Prostate gland (tissue), 2 donors: ENCODE results near the gene ATAD2B.

Source experiments
- POLR2AphosphoS5 ChIP-seq: sonication (generic); formaldehyde crosslinking; IDR thresholded peaks from one replicate; pipeline ENCODE4 v1.6.1; 2017; ENCODE audit warnings: antibody characterized with exemption
- TF ChIP-seq, protein P1 (sequence below), 4 experiments: fragments of 200-600 bp in 2 of 4; fragments of 450-650 bp in 2 of 4; sonication (generic) in 2 of 4; IDR thresholded peaks; 1 replicate in 3 of 4; 2 replicates in 1 of 4; pipeline ENCODE4 v1.5.1; 2016 to 2019; ENCODE audit warnings: antibody characterized with exemption in 4 of 4, mild to moderate bottlenecking in 2 of 4, moderate library complexity in 2 of 4

DNA sequence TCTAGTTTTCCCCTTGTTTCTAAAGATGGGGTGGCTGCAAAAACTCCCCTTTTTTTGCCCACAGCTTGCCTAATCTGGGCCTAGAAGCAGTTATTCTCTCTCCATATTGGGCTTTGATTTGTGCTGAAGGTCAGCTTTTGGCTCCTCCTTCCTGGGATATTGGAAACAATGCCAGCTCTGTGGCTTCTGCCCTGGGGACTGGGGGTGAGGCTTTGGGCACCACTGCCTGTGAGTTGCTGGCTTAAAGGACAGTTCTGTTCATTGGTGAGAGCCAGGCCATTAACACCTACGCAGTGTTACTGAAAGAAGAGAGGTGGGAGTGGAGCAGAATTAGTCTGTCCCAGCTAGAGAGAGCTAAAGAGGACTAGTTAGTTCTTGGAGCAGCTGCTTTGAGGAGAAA lies 17.6 kb upstream of the ATAD2B start:
- TF ChIP-seq, protein P1, sequence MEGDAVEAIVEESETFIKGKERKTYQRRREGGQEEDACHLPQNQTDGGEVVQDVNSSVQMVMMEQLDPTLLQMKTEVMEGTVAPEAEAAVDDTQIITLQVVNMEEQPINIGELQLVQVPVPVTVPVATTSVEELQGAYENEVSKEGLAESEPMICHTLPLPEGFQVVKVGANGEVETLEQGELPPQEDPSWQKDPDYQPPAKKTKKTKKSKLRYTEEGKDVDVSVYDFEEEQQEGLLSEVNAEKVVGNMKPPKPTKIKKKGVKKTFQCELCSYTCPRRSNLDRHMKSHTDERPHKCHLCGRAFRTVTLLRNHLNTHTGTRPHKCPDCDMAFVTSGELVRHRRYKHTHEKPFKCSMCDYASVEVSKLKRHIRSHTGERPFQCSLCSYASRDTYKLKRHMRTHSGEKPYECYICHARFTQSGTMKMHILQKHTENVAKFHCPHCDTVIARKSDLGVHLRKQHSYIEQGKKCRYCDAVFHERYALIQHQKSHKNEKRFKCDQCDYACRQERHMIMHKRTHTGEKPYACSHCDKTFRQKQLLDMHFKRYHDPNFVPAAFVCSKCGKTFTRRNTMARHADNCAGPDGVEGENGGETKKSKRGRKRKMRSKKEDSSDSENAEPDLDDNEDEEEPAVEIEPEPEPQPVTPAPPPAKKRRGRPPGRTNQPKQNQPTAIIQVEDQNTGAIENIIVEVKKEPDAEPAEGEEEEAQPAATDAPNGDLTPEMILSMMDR (IDR thresholded peaks at IDR 0.05) = no peak
- no peak for TF ChIP-seq POLR2AphosphoS5
